ENCODE data around the gene DDAH1. TPM values are rescaled to one million over a fixed set of nuclear protein-coding genes. Genes with fewer than 3 reads are reported as not detected.

The DDAH1 gene
- total and polyA plus RNA-seq, 2 of the 8 experiments (the other 6 are each of a cell fraction or from before 2014, with no cell fraction given) = 22.8 to 54.5 TPM

DNA sequence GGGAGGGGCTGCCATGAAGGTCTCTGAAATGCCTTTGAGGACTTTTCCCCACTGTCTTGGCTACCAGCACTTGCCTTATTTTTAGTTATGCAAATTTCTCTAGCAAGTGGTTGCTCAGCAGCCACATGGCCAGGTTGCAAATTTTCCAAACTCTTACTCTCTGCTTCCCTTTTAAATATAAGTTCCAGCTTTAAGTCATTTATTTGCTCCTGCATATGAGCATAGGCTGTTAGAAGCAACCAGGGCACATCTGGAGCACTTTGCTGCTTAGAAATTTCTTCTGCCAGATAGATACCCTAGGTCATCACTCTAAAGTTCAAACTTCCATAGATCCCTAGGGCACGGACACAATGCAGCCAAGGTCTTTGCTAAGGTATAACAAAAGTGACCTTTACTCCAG lies 44.8 kb downstream of the DDAH1 start:
- FAIRE-seq = no peak
- H3K56ac ChIP-seq (replicated peaks; ENCODE audit: insufficient read length, low read depth, low read length) = no peak overlapping the region
- no peaks in the 10 kb centered on the region for H3K27me3 ChIP-seq (replicated peaks in 1 of 4; ENCODE audit: control insufficient read depth in 3 of 4, extremely low read depth in 1 of 4, insufficient read depth in 3 of 4, low read length in 3 of 4)
- H3K9ac ChIP-seq (replicated peaks in 1 of 4; ENCODE audit: extremely low read depth in 1 of 4, low read depth in 3 of 4, low read length in 3 of 4) = no peak overlapping the region
- no peak overlapping the region for H3K23ac ChIP-seq (ENCODE audit: insufficient read length)
- no peak overlapping the region for H3K4me3 ChIP-seq (ENCODE audit: extremely low read depth in 1 of 4, insufficient read depth in 2 of 4, low read depth in 3 of 4, low read length in 4 of 4)
- H2BK120ac ChIP-seq (replicated peaks; ENCODE audit: low read depth, low read length) = no peak overlapping the region
- H3K27ac ChIP-seq (ENCODE audit: low read depth, low read length) = no peak overlapping the region
- no peak overlapping the region for H2AFZ ChIP-seq (ENCODE audit: low read length)
- WGBS, 2 experiments (ENCODE audit: extremely low coverage in 1 of 2, insufficient coverage in 1 of 2, insufficient read length in 1 of 2, insufficient replicate concordance in 2 of 2, low coverage in 1 of 2, low lambda C conversion rate in 2 of 2, missing lambda C conversion rate in 1 of 2) = 38% methylated on average over 1 of the region's 1 CpG; no CpG with 5 or more reads in 1 of the 2 experiments
- H3K4me1 ChIP-seq (replicated peaks in 1 of 4; ENCODE audit: control insufficient read depth in 3 of 4, insufficient read depth in 4 of 4, low read length in 3 of 4) = peaks cover 0 to 2% (median 0%) of the 10 kb centered on the region in 4 experiments; a peak in 2 of 7 replicates
- no peak for DNase-seq (ENCODE audit: low read depth in 1 of 2, low spot score in 2 of 2)
- TF ChIP-seq BCL11A (IDR thresholded peaks at IDR 0.05; ENCODE audit: low read depth in 2 of 2, low read length in 2 of 2) = no peak
- no peak for TF ChIP-seq BRCA1 (IDR thresholded peaks at IDR 0.05; ENCODE audit: low read depth, low read length)
- no peak overlapping the region for H2BK12ac ChIP-seq (ENCODE audit: low read depth, low read length)
- no peak overlapping the region for H4K91ac ChIP-seq (replicated peaks; ENCODE audit: insufficient read length, low read length)
- no peak overlapping the region for H4K5ac ChIP-seq (ENCODE audit: insufficient read length, low read depth, low read length)
- H4K20me1 ChIP-seq (replicated peaks in 1 of 2; ENCODE audit: control insufficient read depth in 1 of 2, insufficient read depth in 2 of 2, low read length in 2 of 2) = no peaks in the 10 kb centered on the region
- ChIA-PET POLR2A (ENCODE audit: partially characterized antibody) (interaction anchor here (1.3 kb wide), 1 partner anchor 11 kb away, joined by 3 read pairs; no protein-coding TSS in a partner anchor), CTCF (ENCODE audit: partially characterized antibody) (interaction anchor here (1.0 kb wide), 1 partner anchor 43 kb away, joined by 3 read pairs; no protein-coding TSS in a partner anchor)
- no peaks in the 10 kb centered on the region for H3K23me2 ChIP-seq (ENCODE audit: low read depth, low read length)
- no peak overlapping the region for H2BK15ac ChIP-seq (ENCODE audit: low read length)
- no peak overlapping the region for H3K18ac ChIP-seq (ENCODE audit: extremely low read depth, low read length)
- no peaks in the 10 kb centered on the region for H3K36me3 ChIP-seq (ENCODE audit: control insufficient read depth in 2 of 4, insufficient read depth in 4 of 4, low read length in 3 of 4)
- peaks cover 9 to 11% of the 10 kb centered on the region in 2 experiments; a peak in 3 of 4 replicates for H3K9me3 ChIP-seq (ENCODE audit: insufficient read depth in 2 of 2, low read depth in 1 of 2, low read length in 1 of 2)
- no peaks in the 10 kb centered on the region for H3K79me2 ChIP-seq (ENCODE audit: control insufficient read depth in 1 of 2, insufficient read depth in 2 of 2, low read length in 2 of 2)
- no peak overlapping the region for H2AK5ac ChIP-seq (ENCODE audit: low read depth, low read length)
- no peak overlapping the region for H3K14ac ChIP-seq (ENCODE audit: insufficient read length)
- H3K4me2 ChIP-seq (ENCODE audit: insufficient read depth in 1 of 2, low read depth in 2 of 2, low read length in 2 of 2) = no peak overlapping the region
- H2BK5ac ChIP-seq (ENCODE audit: low read depth, low read length) = no peak overlapping the region
- no peaks in the 10 kb centered on the region for H3K79me1 ChIP-seq (ENCODE audit: low read depth, low read length)
- no peak overlapping the region for H4K8ac ChIP-seq (ENCODE audit: extremely low read depth, insufficient read depth, low read length)
- no peak overlapping the region for H3K4ac ChIP-seq (replicated peaks; ENCODE audit: insufficient read length, low read depth, low read length)
- H2BK20ac ChIP-seq (ENCODE audit: low read length) = no peak overlapping the region
